GM23248 (cell line): ENCODE results near the gene FAM227B.

Source experiments
- EZH2 ChIP-seq: fragments of 200-600 bp; sonication (generic); IDR thresholded peaks from 2 replicates; pipeline ENCODE4 v1.6.1; 2018; ENCODE audit warnings: antibody characterized with exemption, mild to moderate bottlenecking; ENCODE audit not compliant: insufficient read depth, poor library complexity, severe bottlenecking
- EZH2phosphoT487 ChIP-seq: fragments of 200-600 bp; sonication (generic); IDR thresholded peaks from 2 replicates; pipeline ENCODE4 v1.6.1; 2018; ENCODE audit warnings: antibody characterized with exemption, moderate library complexity, mild to moderate bottlenecking, low read depth; ENCODE audit not compliant: insufficient read depth

- TF ChIP-seq EZH2, result no peak
- TF ChIP-seq EZH2phosphoT487, result no peak
Observed at GRCh38 chr15:49279521-49280456, 340.8 kb downstream of the FAM227B start.
